GM10248 (cell line): ENCODE data around the gene MLXIP.

Source experiments
- CTCF ChIA-PET: fragments of 300-600 bp; sonication (Branson Sonifier 250); formaldehyde crosslinking; extraction: SDS; loops from one replicate; lab custom pipeline; 2021; ENCODE audit warnings: antibody characterized with exemption; lab: Yijun Ruan, JAX
- POLR2A ChIA-PET: fragments of 350-650 bp; sonication (Branson Sonifier 250); formaldehyde crosslinking; extraction: SDS; loops from one replicate; lab custom pipeline; 2020; ENCODE audit warnings: antibody characterized with exemption; lab: Yijun Ruan, JAX
- DNase-seq: peaks from one replicate; pipeline ENCODE4 v3.0.0; 2012; ENCODE audit errors: extremely low spot score
- TF ChIP-seq, protein P1 (sequence below): IDR thresholded peaks from 2 replicates; pipeline ENCODE4 v1.5.1; 2012; ENCODE audit warnings: mild to moderate bottlenecking, low read depth; ENCODE audit errors: extremely low read depth, missing control alignments, control extremely low read depth

Gene MLXIP

DNA sequence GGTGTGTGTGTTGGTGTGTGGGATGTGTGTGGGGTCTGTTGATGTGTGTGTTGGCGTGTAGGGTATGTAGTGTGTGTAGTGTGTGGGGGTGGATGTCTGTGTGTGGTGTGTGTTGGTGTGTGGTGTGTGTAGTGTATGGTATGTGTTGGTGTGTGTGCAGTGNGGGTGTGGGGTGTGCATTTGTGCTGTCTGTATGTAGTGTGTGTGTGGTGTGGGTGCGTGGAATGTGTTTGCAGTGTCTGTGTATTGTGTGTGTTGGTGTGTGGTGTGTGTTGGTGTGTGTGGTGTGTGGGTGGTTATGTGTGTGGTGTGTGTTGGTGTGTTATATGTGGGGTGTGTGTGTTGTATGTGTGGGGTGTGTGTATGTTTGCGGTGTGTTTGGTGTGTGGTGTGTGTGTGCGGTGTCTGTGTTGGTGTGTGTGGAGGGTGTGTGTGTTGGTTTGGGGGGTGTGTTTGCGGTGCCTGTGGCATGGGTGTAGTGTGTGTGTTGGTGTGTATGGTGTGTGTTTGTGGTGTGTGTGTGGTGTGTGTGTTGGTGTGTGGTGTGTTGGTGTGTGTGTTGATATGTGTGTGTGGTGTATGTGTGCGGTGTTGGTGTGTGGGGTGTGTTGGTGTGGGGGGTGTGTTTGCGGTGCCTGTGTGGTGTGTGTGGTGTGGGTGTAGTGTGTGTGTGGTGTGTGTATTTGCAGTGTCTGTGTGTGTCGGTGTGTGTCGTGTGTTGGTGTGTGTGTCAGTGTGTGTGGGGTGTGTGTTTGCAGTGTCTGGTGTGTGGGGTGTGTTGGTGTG lies 14.7 kb downstream of the MLXIP start:
- DNase-seq, result no peak
- TF ChIP-seq, protein P1, sequence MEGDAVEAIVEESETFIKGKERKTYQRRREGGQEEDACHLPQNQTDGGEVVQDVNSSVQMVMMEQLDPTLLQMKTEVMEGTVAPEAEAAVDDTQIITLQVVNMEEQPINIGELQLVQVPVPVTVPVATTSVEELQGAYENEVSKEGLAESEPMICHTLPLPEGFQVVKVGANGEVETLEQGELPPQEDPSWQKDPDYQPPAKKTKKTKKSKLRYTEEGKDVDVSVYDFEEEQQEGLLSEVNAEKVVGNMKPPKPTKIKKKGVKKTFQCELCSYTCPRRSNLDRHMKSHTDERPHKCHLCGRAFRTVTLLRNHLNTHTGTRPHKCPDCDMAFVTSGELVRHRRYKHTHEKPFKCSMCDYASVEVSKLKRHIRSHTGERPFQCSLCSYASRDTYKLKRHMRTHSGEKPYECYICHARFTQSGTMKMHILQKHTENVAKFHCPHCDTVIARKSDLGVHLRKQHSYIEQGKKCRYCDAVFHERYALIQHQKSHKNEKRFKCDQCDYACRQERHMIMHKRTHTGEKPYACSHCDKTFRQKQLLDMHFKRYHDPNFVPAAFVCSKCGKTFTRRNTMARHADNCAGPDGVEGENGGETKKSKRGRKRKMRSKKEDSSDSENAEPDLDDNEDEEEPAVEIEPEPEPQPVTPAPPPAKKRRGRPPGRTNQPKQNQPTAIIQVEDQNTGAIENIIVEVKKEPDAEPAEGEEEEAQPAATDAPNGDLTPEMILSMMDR, result no peak
- ChIA-PET CTCF (interaction anchor here (1.0 to 1.3 kb wide), 2 partner anchors 12 to 29 kb away, joined by 3 to 5 read pairs; no protein-coding TSS in a partner anchor), POLR2A (no interaction called here)

DNA sequence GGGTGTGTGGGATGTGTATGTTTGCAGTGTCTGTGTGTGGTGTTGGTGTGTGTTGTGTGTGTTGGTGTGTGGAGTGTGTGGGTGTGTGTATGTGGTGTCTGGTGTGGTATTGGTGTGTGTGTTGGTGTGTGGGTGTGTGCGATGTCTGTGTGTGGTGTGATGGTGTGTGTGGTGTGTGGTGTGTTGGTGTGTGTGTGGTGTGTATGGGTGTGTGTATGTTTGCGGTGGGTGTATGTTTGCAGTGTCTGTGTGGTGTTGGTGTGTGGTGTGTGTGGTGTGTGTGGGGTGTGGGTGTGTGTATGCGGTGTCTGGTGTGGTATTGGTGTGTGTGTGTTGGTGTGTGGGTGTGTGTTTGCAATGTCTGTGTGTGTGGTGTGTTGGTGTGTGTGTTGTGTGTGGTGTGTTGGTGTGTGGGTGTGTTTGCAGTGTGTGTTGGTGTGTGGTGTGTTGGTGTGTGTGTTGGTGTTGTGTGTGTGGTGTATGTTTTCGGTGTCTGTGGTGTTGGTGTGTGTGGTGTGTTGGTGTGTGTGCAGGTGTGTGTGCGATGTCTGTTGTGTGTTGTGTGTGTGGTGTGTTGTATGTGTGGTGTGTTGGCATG lies 15.7 kb downstream of the MLXIP start:
- no peak for DNase-seq
- ChIA-PET CTCF (no interaction called here), POLR2A (no interaction called here)
- TF ChIP-seq, protein P1, result no peak

DNA sequence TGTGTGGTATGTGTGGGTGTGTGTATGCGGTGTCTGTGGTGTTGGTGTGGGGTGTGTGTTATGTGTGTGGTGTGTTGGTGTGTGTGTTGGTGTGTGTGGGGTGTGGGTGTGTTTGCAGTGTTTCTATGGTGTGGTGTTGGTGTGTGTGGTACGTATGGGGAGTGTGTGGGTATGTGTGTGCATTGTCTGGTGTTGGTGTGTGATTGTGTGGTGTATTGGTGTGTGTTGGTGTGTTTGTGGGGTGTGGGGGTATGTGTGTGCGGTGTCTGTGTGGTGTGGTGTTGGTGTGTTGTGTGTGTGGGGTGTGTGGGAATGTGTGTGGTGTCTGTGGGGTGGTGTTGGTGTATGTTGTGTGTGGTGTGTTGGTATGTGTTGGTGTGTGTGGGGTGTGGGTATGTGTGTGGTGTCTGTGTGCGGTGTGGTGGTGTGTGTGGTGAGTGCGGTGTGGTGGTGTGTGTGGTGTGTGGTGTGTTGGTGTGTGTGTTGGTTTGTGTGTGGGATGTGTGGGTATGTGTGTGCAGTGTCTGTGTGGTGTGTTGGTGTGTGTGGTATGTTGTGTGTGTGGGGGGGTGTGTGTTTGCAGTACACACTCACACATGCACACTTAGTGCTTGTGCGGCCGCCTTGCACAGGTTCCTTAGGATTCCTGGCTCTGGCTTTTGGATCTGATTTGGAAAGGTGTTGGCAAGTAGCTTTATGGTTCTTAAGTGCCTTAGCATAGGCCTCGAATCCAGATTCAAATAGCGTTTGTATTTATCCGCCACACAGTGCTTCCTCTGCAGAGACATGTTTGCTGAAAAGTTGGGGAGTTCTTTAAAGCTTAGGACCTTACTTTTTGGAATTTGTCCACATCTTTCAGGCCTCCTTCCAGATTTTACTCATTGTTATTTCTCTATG lies 16.4 kb downstream of the MLXIP start:
- TF ChIP-seq, protein P1, result no peak
- CTCF ChIA-PET, result interaction anchor here (1.0 to 4.3 kb wide), 2 partner anchors 15 to 40 kb away, joined by 3 to 20 read pairs; no protein-coding TSS in a partner anchor
- no peak for DNase-seq
- POLR2A ChIA-PET, result no interaction called here

DNA sequence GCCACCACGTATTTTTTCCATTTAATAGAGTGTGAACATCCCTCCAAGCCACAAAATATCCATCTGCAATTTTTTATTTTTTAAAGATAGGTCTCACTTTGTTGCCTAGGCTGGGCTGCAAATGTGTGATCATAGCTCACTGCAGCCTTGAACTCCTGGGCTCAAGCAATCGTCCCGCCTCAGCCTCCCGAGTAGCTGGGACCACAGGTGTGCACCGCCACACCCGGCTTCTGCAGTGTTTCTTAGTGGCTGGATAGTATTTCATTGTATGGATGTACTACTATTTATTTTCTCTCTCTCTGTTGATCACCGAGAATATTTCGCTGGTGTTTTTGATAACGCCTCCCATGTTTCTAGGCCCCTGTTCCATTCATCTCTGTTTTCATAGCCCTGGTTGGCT lies 17.5 kb downstream of the MLXIP start:
- TF ChIP-seq, protein P1, result no peak
- ChIA-PET POLR2A (no interaction called here), CTCF (interaction anchor here (1.0 to 4.3 kb wide), 4 partner anchors 16 to 301 kb away, joined by 3 to 20 read pairs (median 6); no protein-coding TSS in a partner anchor)
- no peak for DNase-seq

DNA sequence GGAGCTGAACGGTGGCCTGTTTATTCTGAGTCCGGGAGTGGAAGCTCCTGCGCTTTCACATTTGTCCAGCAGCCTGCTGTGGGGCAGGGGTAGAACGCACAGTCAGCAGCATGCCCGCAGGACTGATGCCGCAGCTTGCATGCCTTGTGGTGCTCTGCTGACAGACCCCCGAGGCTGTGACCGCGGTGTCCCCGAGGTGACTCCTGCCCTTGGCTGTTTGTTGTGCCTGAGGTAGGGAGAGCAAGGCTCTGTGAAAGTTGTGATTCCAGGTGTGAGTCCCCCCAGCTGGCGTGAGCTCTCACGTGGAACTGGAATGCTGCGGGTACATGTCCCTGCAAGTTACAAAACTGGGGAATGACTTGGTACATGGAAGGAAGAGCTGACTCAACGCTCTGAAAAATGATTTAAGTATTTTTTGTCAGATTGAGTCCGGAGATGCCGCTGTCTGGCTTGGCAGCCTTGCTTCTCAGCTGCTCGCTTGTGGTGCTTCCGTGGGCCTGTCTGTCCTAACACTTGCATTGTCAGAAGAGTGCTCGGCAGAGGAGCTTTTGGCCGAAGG lies 18.1 kb downstream of the MLXIP start:
- TF ChIP-seq, protein P1, result no peak
- no peak for DNase-seq
- POLR2A ChIA-PET, result interaction anchor here (0.6 kb wide), 1 partner anchor 62 kb away, joined by 3 read pairs; no protein-coding TSS in a partner anchor
- CTCF ChIA-PET, result interaction anchor here (1.0 to 4.3 kb wide), 4 partner anchors 10 to 302 kb away, joined by 3 to 20 read pairs (median 10); no protein-coding TSS in a partner anchor
